ENCODE results near the gene SEPTIN10.
"Not testable (repeated sequence)": the region's sequence is repeated elsewhere in the genome, so short reads cannot be mapped to it uniquely, and the experiment has no call there.

The SEPTIN10 gene

DNA sequence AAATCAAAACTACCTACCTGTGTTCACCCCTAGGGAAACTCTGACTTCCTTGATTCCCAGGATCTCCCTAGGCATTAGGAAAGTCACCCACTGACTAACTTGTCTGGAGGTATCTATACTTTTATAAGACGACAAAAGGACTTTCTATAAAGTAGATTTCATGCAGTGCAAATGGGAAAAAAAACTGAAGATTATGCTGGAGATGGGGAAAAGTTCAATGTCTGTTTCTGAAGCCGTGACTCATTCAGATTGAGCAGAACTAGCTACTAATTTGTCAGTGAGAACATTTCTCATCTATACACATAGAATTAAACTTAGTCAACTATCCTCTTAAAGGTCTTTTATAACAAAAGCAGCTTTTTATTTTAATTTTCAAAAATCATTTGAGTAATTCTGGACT is 6.0 kb downstream of the SEPTIN10 start:
- in situ Hi-C loops (cut with HindIII; ENCODE audit: low sequenced_read_pairs) = no loop called here

- in situ Hi-C loops (cut with HindIII; ENCODE audit: low sequenced_read_pairs) = no loop called here
Measured at GRCh38 chr2:109604597-109604996, 9.2 kb downstream of the SEPTIN10 start.

DNA sequence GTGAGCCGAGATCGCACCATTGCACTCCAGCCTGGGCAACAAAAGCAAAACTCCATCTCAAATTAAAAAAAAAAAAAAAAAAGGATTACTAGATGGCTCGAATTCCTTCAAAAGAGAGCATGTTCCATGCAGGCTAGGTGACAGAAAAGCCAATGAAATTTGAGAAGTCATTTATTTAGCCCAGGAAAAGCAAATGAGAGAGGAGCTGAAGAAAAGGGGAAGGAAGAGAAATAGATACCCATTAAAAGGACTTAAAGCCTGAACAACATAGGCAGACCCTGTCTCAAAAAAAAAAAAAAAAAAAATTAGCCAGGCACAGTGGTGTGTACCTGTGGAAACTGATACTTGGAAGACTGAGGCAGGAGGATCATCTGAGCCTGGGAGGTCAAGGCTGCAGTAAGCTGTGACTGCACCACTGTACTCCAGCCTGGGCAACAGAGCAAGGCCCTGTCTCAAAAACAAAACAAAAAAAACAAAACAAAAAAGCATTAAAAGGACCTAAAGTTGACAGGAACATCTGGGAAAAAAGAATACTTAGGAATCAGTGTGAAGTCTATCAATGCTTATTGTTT is 11.1 kb downstream of the SEPTIN10 start:
- in situ Hi-C loops (cut with HindIII; ENCODE audit: low sequenced_read_pairs) = no loop called here

DNA sequence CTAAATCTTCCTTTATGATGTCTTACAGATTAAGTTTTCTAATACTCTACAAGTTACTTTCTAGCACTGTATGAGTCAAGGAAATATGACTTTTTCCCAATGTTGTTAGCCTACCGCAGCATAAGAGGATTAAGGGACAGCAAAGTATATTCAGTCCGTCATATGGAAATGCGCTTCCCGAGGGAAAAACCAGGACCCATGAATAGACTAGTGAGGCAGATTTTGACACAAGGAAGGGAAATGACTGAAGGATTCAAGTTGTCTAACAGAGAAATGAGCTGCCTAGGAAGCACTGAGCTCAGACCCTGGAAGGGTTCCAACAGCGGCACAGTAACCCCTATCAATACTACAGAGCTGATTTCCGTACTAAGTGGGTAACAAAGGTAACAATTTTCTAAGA is 12.0 kb downstream of the SEPTIN10 start:
- in situ Hi-C loops (cut with HindIII; ENCODE audit: low sequenced_read_pairs) = no loop called here

DNA sequence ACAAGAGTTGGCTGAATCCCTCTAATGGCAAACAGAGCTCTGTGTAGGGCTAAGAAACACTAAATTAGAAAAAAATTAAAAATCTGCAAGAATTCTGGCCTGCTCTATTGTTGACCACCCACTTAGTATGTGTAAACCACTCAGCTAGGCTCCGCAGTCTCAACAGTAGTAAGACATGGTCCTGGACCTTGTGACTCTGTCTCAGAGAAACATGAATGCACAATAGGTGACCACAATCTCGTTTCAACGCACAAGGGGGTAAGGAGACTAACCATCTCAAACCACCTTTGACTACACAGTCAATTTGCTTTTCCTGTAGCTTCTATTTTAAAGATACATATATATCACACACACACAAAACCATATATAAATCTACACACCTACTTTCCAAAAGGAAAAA is 16.5 kb downstream of the SEPTIN10 start:
- in situ Hi-C loops (cut with HindIII; ENCODE audit: low sequenced_read_pairs) = no loop called here

GRCh38 chr2:109595644-109596043 is 18.1 kb downstream of the SEPTIN10 start:
- in situ Hi-C loops (cut with HindIII; ENCODE audit: low sequenced_read_pairs) = no loop called here

GRCh38 chr2:109594246-109594885 is 19.4 kb downstream of the SEPTIN10 start:
- in situ Hi-C loops (cut with HindIII; ENCODE audit: low sequenced_read_pairs) = no loop called here

GRCh38 chr2:109592905-109593304 is 20.9 kb downstream of the SEPTIN10 start:
- in situ Hi-C loops (cut with HindIII; ENCODE audit: low sequenced_read_pairs) = no loop called here

DNA sequence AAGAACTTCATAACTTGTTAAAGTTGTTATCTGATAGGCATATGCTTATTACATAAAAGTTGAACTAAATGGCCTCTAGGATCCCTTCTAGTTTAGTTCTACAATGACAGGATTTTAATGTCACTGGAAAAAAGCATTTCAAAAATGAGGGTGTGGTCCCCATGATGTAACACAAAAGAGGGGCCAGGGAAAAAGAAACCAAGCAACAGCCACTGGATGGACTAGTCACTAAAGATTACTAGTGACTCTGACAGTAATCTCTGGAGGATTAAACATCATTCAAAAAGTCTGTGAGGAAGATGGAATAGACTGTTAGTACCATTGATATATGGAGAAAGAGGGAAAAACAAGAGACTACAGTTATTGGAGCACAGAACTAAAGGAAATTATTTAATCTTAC is 22.6 kb downstream of the SEPTIN10 start:
- in situ Hi-C loops (cut with HindIII; ENCODE audit: low sequenced_read_pairs) = no loop called here

GRCh38 chr2:109586687-109587086 is 27.1 kb downstream of the SEPTIN10 start:
- in situ Hi-C loops (cut with HindIII; ENCODE audit: low sequenced_read_pairs) = no loop called here

DNA sequence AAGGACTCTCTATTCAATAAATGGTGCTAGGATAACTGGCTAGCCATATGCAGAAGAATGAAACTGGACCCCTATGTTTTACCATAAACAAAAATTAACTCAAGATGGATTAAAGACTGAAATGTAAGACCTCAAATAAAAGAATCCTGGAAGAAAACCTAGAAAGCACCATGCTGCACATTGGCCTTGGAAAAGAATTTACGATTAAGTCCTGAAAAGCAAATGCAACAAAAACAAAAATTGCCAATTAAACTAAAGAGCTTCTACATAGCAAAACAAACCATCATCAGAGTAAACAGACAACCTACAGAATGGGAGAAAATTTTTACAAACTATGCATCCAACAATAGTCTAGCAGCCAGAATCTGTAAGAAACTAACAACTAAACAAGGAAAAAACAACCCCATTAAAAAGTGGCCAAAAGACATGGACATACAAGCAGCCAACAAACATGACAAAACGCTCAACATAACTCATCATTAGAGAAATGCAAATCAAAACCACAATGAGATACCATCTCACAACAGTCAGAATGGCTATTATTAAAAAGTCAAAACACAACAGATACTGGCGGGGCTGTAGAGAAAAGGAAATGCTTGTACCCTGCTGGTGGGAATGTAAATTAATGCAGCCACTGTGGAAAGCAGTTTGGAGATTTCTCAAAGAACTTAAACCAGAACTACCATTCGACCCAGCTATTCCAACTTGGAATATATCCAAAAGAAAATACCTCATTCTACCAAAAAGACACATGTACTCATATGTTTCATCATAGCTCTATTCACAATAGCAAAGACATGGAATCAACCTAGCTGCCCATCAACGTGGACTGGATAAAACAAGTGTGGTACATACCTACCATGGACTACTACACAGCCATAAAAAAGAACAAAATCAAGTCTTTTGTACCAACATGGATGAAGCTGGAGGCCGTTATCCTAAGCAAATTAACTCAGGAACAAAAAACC is 30.6 kb downstream of the SEPTIN10 start:
- in situ Hi-C loops (cut with HindIII; ENCODE audit: low sequenced_read_pairs) = loop anchor here (5.0 kb wide), 2 partner anchors 36 to 114 kb away; no protein-coding TSS in a partner anchor

DNA sequence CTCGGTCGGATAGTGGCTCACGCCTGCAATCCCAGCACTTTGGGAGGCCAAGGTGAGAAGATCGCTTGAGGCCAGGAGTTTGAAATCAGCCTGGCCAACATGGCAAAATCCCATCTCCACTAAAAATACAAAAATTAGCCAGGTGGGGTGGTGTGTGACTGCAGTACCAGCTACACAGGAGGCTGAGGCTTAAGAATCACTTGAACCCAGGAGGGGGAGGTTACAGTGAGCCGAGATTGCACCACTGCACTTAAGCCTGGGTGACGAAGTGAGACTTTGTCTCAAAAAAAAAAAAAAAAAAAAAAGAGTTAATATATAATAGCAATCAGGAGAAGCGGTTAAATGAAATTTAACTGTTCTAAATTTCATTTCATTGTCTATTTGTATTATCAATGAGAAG is 36.1 kb downstream of the SEPTIN10 start:
- in situ Hi-C loops (cut with HindIII; ENCODE audit: low sequenced_read_pairs) = not testable (repeated sequence)

DNA sequence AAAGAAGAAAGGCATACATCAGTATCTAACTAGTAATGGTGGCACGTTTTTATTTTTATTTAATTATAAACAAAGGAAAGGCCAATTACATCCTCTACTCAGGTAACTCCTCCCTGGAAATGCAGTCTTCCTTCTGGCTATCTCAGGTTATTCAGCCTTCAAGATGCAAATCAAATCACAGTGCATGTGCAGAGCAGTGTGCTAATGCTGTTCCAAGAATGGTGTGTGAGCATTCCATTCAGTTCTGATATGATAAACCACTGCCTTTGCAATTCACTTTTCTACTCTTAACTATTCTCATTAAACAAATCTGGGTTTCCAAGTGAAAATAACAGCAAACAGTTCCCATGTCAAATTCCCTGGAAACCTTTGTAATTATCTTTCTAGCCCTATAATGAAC is 38.4 kb downstream of the SEPTIN10 start:
- in situ Hi-C loops (cut with HindIII; ENCODE audit: low sequenced_read_pairs) = no loop called here

DNA sequence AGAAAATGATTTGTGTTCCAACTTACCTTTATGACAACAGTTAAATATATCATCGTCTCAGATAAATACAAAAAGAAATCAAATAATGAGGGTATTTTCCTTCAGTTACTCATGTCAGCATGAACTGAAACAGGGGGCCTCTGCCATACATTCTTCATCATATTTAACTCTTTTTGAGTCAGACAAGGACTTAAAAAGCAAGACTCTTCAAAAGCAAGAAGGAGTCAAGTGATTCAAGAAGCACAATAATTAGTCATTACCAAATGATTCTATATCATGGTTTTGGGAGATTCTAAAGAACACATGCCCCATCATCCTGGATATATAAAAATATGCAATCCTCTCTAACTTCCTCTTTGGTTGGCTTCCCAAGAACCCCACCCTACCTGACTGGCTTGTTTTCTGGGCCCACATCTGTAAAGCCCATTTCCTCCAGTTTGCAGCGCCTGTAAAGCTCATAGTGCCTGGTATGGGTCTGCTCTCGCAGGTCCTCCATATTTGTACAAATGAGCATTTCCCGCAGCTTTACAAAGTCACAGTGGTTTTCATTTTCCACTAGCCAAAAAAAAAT is 49.7 kb downstream of the SEPTIN10 start:
- in situ Hi-C loops (cut with HindIII; ENCODE audit: low sequenced_read_pairs) = no loop called here

DNA sequence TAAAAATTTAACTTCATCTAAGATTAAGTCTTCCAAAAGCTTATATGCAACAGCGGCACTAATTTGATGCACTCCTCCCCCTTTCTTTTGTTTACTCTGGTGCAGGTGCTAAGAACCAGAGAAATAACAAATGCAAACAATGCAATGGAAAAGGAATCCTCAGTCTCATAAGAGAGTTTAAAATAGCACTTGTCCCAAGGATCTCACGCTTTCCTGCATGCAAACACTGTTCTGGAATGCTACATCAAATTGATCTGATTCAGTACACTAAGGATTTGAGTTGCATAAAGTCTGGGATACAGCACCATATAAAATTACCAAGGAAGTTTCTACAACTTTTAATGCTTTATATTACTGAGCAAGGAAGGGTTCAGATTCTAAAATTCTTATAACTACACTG is 50.5 kb downstream of the SEPTIN10 start:
- in situ Hi-C loops (cut with HindIII; ENCODE audit: low sequenced_read_pairs) = no loop called here

DNA sequence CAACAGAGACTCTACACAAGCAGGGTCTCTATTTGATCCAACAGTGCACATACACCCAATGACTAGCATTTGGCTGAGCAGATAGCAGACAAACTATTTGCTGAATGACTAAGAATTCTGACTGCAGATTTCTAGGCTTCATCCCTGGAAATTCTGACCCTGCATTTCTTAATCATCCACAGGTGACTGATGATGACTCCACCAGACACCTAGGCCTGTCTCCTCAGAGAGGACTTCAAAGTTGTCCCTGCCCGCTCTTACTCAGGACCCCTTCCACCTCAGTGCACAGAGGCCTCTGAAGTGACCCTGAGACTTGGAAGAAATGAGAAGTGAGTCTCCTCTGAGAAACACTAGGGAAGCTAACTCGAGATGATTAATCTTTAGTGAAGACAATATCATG is 51.3 kb downstream of the SEPTIN10 start:
- in situ Hi-C loops (cut with HindIII; ENCODE audit: low sequenced_read_pairs) = no loop called here

- in situ Hi-C loops (cut with HindIII; ENCODE audit: low sequenced_read_pairs) = no loop called here
Measured at GRCh38 chr2:109560265-109560664, 53.5 kb downstream of the SEPTIN10 start.

- in situ Hi-C loops (cut with HindIII; ENCODE audit: low sequenced_read_pairs) = loop anchor here (5.0 kb wide), 2 partner anchors 139 to 164 kb away; no protein-coding TSS in a partner anchor
Measured at GRCh38 chr2:109558076-109558882, 55.5 kb downstream of the SEPTIN10 start.

DNA sequence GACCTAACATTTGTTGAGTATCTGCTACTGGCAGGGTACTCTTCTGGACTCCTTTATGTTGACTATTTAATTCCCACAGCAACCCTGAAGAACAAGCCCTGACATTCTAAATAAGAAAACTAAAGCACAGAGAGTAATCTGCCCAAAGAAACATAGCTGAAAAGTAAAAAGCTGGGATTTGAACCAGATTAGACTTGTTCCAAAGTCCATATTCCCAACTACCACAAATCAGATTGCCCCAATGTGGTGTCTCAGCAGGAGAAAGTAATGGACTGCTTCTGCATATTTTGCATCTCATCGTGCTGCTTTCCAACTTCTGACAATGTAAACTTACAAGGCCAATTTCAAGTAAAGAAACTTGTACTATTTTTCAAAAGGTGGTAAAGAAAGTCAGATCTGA is 56.5 kb downstream of the SEPTIN10 start:
- in situ Hi-C loops (cut with HindIII; ENCODE audit: low sequenced_read_pairs) = loop anchor here (5.0 kb wide), 2 partner anchors 140 to 165 kb away; no protein-coding TSS in a partner anchor

GRCh38 chr2:109555346-109555900 is 58.3 kb downstream of the SEPTIN10 start:
- in situ Hi-C loops (cut with HindIII; ENCODE audit: low sequenced_read_pairs) = loop anchor here (5.0 kb wide), 2 partner anchors 142 to 167 kb away; no protein-coding TSS in a partner anchor
